RWPE2 (cell line): Measurements from ENCODE around the gene CRB2.

ENCODE experiments used
- ATAC-seq: fragments of 200-7000 bp; cut with Tn5 transposase; 3 replicates; pipeline ENCODE4 v1.9.1; 2021; ENCODE audit warnings: low read depth
- DNase-seq: peaks from one replicate; pipeline ENCODE4 v3.0.0-alpha.2; 2020; ENCODE audit warnings: low spot score
- H3K27ac ChIP-seq: fragments of 450-650 bp; 2 replicates; pipeline ENCODE4 v1.5.1; 2017; ENCODE audit warnings: mild to moderate bottlenecking; ENCODE audit not compliant: poor library complexity, severe bottlenecking
- H3K27me3 ChIP-seq: fragments of 250-450 bp; sonication (Bioruptor Pico); 2 replicates; pipeline ENCODE4 v1.5.1; 2021; ENCODE audit warnings: mild to moderate bottlenecking, moderate library complexity; ENCODE audit not compliant: insufficient read depth, poor library complexity, severe bottlenecking
- H3K36me3 ChIP-seq: fragments of 250-450 bp; sonication (Bioruptor Pico); 2 replicates; pipeline ENCODE4 v1.5.1; 2020; ENCODE audit warnings: low read depth, mild to moderate bottlenecking, moderate library complexity
- H3K4me1 ChIP-seq: fragments of 250-450 bp; sonication (Bioruptor Pico); 2 replicates; pipeline ENCODE4 v1.5.1; 2021; ENCODE audit warnings: mild to moderate bottlenecking, moderate library complexity; ENCODE audit not compliant: insufficient read depth, poor library complexity, severe bottlenecking
- H3K4me3 ChIP-seq: fragments of 250-450 bp; sonication (Bioruptor Pico); 2 replicates; pipeline ENCODE4 v1.5.1; 2021; ENCODE audit warnings: mild to moderate bottlenecking, moderate library complexity; ENCODE audit not compliant: severe bottlenecking
- H3K9me3 ChIP-seq: fragments of 250-450 bp; sonication (Bioruptor Pico); 2 replicates; pipeline ENCODE4 v1.5.1; 2021; ENCODE audit warnings: mild to moderate bottlenecking, moderate library complexity; ENCODE audit not compliant: severe bottlenecking
- CTCF ChIP-seq: fragments of 450-650 bp; IDR thresholded peaks from one replicate; pipeline ENCODE4 v1.5.1; 2017; ENCODE audit warnings: mild to moderate bottlenecking, moderate library complexity; ENCODE audit not compliant: poor library complexity, severe bottlenecking

Gene CRB2

DNA sequence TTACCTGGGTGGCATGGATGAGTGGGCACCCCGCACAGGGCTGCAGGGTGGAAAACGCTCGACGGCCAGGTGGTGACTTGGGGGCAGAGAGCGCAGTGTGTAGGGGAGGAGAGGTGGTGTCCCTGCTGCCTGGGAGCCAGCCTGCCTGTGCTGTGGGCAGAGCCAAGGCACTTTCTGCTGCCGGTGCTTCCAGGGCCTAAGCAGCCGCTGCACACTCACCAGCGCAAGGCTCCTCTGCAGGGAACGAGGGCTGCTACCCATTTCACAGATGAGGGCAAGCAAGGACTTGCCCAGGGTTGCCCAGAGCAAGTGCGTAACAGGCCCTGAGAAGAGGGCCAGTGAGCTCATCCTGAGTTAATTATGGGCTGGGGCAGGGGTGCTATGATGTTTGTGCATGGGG, 62.5 kb downstream of the CRB2 start:
- H3K4me1 ChIP-seq, result no peaks in the 10 kb centered on the region
- TF ChIP-seq CTCF, result no peak
- DNase-seq (no peak), ATAC-seq (no peak)
- H3K9me3 ChIP-seq, result no peaks in the 10 kb centered on the region
- no peaks in the 10 kb centered on the region for H3K27me3 ChIP-seq
- no peak overlapping the region for H3K4me3 ChIP-seq
- H3K36me3 ChIP-seq, result no peaks in the 10 kb centered on the region
- H3K27ac ChIP-seq, result no peak overlapping the region

GRCh38 chr9:123419091-123419490, 63.1 kb downstream of the CRB2 start:
- DNase-seq (no peak), ATAC-seq (no peak)
- H3K9me3 ChIP-seq, result no peaks in the 10 kb centered on the region
- no peaks in the 10 kb centered on the region for H3K36me3 ChIP-seq
- H3K4me3 ChIP-seq, result no peak overlapping the region
- H3K27ac ChIP-seq, result no peak overlapping the region
- no peak for TF ChIP-seq CTCF
- H3K4me1 ChIP-seq, result no peaks in the 10 kb centered on the region
- H3K27me3 ChIP-seq, result no peaks in the 10 kb centered on the region

- H3K9me3 ChIP-seq, result no peaks in the 10 kb centered on the region
- ATAC-seq (no peak), DNase-seq (no peak)
- no peak overlapping the region for H3K4me3 ChIP-seq
- H3K27ac ChIP-seq, result no peak overlapping the region
- H3K27me3 ChIP-seq, result no peaks in the 10 kb centered on the region
- no peaks in the 10 kb centered on the region for H3K4me1 ChIP-seq
- H3K36me3 ChIP-seq, result no peaks in the 10 kb centered on the region
- no peak for TF ChIP-seq CTCF
Observed at GRCh38 chr9:123419721-123420591, 64.0 kb downstream of the CRB2 start.

- ATAC-seq (no peak), DNase-seq (no peak)
- Histone ChIP-seq H3K27me3 (no peaks in the 10 kb centered on the region), H3K27ac (no peak overlapping the region), H3K4me3 (no peak overlapping the region), H3K4me1 (no peaks in the 10 kb centered on the region), H3K9me3 (no peaks in the 10 kb centered on the region), H3K36me3 (no peaks in the 10 kb centered on the region)
- no peak for TF ChIP-seq CTCF
Observed at GRCh38 chr9:123420592-123421111, 64.7 kb downstream of the CRB2 start.

GRCh38 chr9:123421186-123421585, 65.2 kb downstream of the CRB2 start:
- no peak for TF ChIP-seq CTCF
- H3K36me3 ChIP-seq, result no peaks in the 10 kb centered on the region
- no peaks in the 10 kb centered on the region for H3K9me3 ChIP-seq
- ATAC-seq (no peak), DNase-seq (no peak)
- no peaks in the 10 kb centered on the region for H3K4me1 ChIP-seq
- no peak overlapping the region for H3K27ac ChIP-seq
- no peak overlapping the region for H3K4me3 ChIP-seq
- no peaks in the 10 kb centered on the region for H3K27me3 ChIP-seq
